ENCODE results near the gene ASAP2.

The ASAP2 gene

DNA sequence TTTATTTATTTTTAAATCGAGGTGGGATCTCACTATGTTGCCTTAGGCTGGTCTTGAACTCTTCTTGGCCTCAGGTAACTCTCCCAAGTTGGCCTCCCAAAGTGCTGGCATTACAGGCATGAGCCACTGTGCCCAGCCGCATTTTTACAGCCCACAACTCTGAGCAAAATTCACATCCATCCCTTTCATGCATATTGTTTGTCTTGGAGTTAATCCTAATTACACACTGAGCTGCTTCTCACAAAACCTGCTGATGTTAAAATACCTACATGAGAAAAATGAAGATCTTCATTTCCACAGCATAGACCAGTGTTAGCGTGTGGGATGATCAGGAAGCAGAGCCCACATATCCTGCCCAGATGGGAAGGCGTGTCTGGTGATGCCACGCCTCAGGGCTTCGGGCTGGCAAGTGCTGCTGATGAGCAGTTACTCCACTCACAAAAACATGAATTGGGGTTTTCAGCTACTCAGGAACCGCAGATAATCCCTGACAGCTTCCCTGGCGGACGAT, 202.1 kb downstream of the ASAP2 start:
- Histone ChIP-seq H3K36me3 (ENCODE audit: control insufficient read depth, insufficient read depth, low read length) (no peaks in the 10 kb centered on the region), H3K23ac (ENCODE audit: low read length) (no peak overlapping the region), H3K27me3 (ENCODE audit: insufficient read depth, low read length, poor library complexity) (no peaks in the 10 kb centered on the region), H2BK120ac (ENCODE audit: low read depth, low read length) (no peak overlapping the region), H3K9ac (ENCODE audit: low read length) (no peak overlapping the region), H3K4me3 (ENCODE audit: low read length) (no peak overlapping the region), H3K4ac (ENCODE audit: low read depth, low read length) (no peak overlapping the region), H3K56ac (ENCODE audit: low read length) (no peak overlapping the region), H3K79me2 (ENCODE audit: control insufficient read depth, insufficient read depth, low read length) (no peaks in the 10 kb centered on the region), H2BK5ac (ENCODE audit: low read length) (no peak overlapping the region), H3K18ac (ENCODE audit: low read length) (no peak overlapping the region), H3K4me1 (ENCODE audit: control insufficient read depth, low read depth, low read length) (no peaks in the 10 kb centered on the region), H3K27ac (ENCODE audit: low read depth, low read length) (no peak overlapping the region), H4K5ac (ENCODE audit: low read length) (no peak overlapping the region), H2AK5ac (ENCODE audit: low read length) (no peak overlapping the region), H4K8ac (ENCODE audit: low read depth, low read length) (no peak overlapping the region), H2BK15ac (replicated peaks; ENCODE audit: low read depth) (no peak overlapping the region), H3K79me1 (ENCODE audit: low read length) (no peaks in the 10 kb centered on the region), H3K4me2 (ENCODE audit: low read length) (no peak overlapping the region)
- WGBS (ENCODE audit: extremely low coverage, insufficient coverage, low lambda C conversion rate): no CpG with 5 or more reads among the region's 9 CpGs
- DNase-seq: no peak

DNA sequence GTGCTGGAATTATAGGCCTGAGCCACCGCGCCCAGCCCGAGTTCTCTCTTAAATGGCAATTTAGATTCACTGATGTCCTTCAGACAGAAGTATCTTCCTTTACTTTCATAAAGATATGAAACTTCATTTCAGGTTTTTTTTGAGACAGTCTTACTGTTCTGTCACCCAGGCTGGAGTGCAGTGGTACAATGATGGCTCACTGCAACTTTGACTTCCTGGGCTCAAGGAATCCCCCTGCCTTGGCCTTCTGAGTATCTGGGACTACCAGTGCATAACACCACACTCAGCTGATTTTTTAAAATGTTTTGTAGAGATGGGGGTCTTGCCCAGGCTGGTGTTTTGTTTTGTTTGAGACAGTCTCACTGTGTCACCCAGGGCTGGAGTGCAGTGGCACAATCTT, 203.5 kb downstream of the ASAP2 start:
- Histone ChIP-seq H3K36me3 (ENCODE audit: control insufficient read depth, insufficient read depth, low read length) (no peaks in the 10 kb centered on the region), H2BK15ac (replicated peaks; ENCODE audit: low read depth) (no peak overlapping the region), H3K27ac (ENCODE audit: low read depth, low read length) (no peak overlapping the region), H2AK5ac (ENCODE audit: low read length) (no peak overlapping the region), H4K5ac (ENCODE audit: low read length) (no peak overlapping the region), H2BK5ac (ENCODE audit: low read length) (no peak overlapping the region), H4K8ac (ENCODE audit: low read depth, low read length) (no peak overlapping the region), H3K23ac (ENCODE audit: low read length) (no peak overlapping the region), H3K79me2 (ENCODE audit: control insufficient read depth, insufficient read depth, low read length) (no peaks in the 10 kb centered on the region), H3K18ac (ENCODE audit: low read length) (no peak overlapping the region), H3K79me1 (ENCODE audit: low read length) (no peaks in the 10 kb centered on the region), H3K4me2 (ENCODE audit: low read length) (no peak overlapping the region), H3K9ac (ENCODE audit: low read length) (no peak overlapping the region), H3K27me3 (ENCODE audit: insufficient read depth, low read length, poor library complexity) (no peaks in the 10 kb centered on the region), H3K4me1 (ENCODE audit: control insufficient read depth, low read depth, low read length) (no peaks in the 10 kb centered on the region), H2BK120ac (ENCODE audit: low read depth, low read length) (no peak overlapping the region), H3K4ac (ENCODE audit: low read depth, low read length) (no peak overlapping the region), H3K56ac (ENCODE audit: low read length) (no peak overlapping the region), H3K4me3 (ENCODE audit: low read length) (no peak overlapping the region)
- DNase-seq: no peak
- no CpG with 5 or more reads among the region's 3 CpGs for WGBS (ENCODE audit: extremely low coverage, insufficient coverage, low lambda C conversion rate)

DNA sequence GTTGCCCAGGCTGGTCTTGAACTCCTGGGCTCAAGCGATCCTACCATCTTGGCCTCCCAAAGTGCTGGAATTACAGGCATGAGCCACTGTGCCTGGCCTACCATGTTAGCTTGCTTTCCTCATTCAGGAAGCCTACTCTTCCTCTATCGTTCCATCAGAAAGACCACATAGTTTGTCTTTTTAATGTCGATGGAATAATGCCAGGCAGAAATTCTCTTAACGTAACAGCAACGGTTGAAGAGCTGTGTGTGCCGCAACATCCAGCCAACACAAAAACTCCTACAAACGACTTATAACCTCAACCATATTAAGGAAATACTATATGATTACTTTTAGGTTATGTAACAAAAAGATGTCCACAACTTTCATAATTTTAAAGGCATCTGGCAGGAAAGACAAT, 206.2 kb downstream of the ASAP2 start:
- Histone ChIP-seq H3K23ac (ENCODE audit: low read length) (no peak overlapping the region), H4K5ac (ENCODE audit: low read length) (no peak overlapping the region), H3K27me3 (ENCODE audit: insufficient read depth, low read length, poor library complexity) (no peaks in the 10 kb centered on the region), H3K9ac (ENCODE audit: low read length) (no peak overlapping the region), H3K4me3 (ENCODE audit: low read length) (no peak overlapping the region), H3K4me2 (ENCODE audit: low read length) (no peak overlapping the region), H4K8ac (ENCODE audit: low read depth, low read length) (no peak overlapping the region), H2BK5ac (ENCODE audit: low read length) (no peak overlapping the region), H3K27ac (ENCODE audit: low read depth, low read length) (no peak overlapping the region), H3K56ac (ENCODE audit: low read length) (no peak overlapping the region), H2AK5ac (ENCODE audit: low read length) (no peak overlapping the region), H2BK120ac (ENCODE audit: low read depth, low read length) (no peak overlapping the region), H3K4me1 (ENCODE audit: control insufficient read depth, low read depth, low read length) (no peaks in the 10 kb centered on the region), H3K18ac (ENCODE audit: low read length) (no peak overlapping the region), H3K4ac (ENCODE audit: low read depth, low read length) (no peak overlapping the region), H3K79me1 (ENCODE audit: low read length) (no peaks in the 10 kb centered on the region), H3K36me3 (ENCODE audit: control insufficient read depth, insufficient read depth, low read length) (no peaks in the 10 kb centered on the region), H3K79me2 (ENCODE audit: control insufficient read depth, insufficient read depth, low read length) (no peaks in the 10 kb centered on the region), H2BK15ac (replicated peaks; ENCODE audit: low read depth) (no peak overlapping the region)
- DNase-seq: no peak
- no CpG with 5 or more reads among the region's 7 CpGs for WGBS (ENCODE audit: extremely low coverage, insufficient coverage, low lambda C conversion rate)

DNA sequence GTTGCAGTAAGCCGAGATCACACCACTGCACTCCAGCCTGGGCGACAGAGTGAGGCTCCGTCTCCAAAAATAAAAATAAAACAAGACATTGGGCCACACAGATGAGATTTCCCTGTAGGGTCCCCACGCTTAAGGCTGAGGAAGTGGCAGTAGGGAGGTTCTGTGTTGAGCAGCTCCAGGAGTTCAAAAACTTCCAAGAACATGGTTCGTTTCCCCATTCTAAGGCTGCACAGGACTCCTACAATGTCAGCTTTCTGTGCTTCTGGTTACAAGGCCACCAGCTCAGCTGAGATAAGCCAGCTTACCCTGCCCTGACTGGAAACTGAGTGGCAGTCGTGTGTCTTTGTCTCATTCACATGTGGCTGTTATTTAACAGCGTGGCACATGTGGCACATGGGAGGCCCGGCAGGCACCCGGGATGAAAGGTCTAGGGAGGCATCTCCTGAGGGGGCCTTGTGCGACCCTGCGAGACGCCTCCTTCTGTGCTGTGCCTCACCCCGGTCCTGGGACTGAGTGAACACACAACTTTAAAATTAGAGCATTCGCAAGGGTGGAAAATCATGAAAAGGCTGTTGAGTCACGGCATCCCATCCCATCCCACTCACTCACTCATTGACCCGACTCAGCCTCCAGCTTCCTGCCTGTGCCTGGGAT, 209.0 kb downstream of the ASAP2 start:
- H3K18ac ChIP-seq (ENCODE audit: low read length): no peak overlapping the region
- H3K4me3 ChIP-seq (ENCODE audit: low read length): no peak overlapping the region
- H4K8ac ChIP-seq (ENCODE audit: low read depth, low read length): no peak overlapping the region
- no peaks in the 10 kb centered on the region for H3K4me1 ChIP-seq (ENCODE audit: control insufficient read depth, low read depth, low read length)
- no peak overlapping the region for H2AK5ac ChIP-seq (ENCODE audit: low read length)
- no peak overlapping the region for H3K23ac ChIP-seq (ENCODE audit: low read length)
- H3K4ac ChIP-seq (ENCODE audit: low read depth, low read length): no peak overlapping the region
- H2BK120ac ChIP-seq (ENCODE audit: low read depth, low read length): no peak overlapping the region
- H3K4me2 ChIP-seq (ENCODE audit: low read length): no peak overlapping the region
- H3K79me2 ChIP-seq (ENCODE audit: control insufficient read depth, insufficient read depth, low read length): no peaks in the 10 kb centered on the region
- DNase-seq: no peak
- WGBS (ENCODE audit: extremely low coverage, insufficient coverage, low lambda C conversion rate): no CpG with 5 or more reads among the region's 16 CpGs
- H2BK15ac ChIP-seq (replicated peaks; ENCODE audit: low read depth): no peak overlapping the region
- H3K56ac ChIP-seq (ENCODE audit: low read length): no peak overlapping the region
- H2BK5ac ChIP-seq (ENCODE audit: low read length): no peak overlapping the region
- H3K27ac ChIP-seq (ENCODE audit: low read depth, low read length): no peak overlapping the region
- H3K79me1 ChIP-seq (ENCODE audit: low read length): peaks cover 2% of the 10 kb centered on the region
- H4K5ac ChIP-seq (ENCODE audit: low read length): no peak overlapping the region
- H3K9ac ChIP-seq (ENCODE audit: low read length): no peak overlapping the region
- no peaks in the 10 kb centered on the region for H3K36me3 ChIP-seq (ENCODE audit: control insufficient read depth, insufficient read depth, low read length)
- no peaks in the 10 kb centered on the region for H3K27me3 ChIP-seq (ENCODE audit: insufficient read depth, low read length, poor library complexity)

DNA sequence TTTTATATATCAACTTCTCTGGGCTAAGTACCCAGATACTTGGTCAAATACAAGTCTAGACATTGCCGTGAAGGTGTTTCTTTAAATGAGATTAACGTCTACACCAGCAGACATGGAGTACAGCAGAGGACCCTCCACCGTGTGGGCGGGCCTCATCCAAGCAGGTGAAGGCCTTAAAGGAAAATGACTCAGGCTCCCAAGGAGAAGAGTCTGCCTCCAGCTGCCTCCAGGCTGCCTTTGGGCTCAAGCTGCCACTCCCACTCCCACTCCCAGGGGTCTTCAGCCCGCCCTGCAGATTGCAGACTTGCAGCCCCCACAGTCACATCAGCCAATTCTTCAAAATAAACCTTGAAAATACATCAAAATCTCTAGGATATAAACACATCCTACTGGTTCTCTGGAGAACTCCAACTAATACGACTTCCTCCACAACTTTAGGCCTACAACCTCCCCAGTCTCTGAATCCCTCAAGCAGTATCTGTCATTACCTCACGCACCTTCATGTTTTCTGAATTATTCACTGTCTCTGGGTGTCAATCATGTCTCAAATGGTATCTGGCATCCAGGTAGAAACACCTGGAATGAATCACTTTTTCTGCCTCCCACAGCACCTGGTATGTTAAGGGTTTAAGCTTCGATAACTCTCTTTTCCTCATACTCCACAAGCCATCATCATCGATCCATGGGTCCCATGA, 209.8 kb downstream of the ASAP2 start:
- Histone ChIP-seq H3K4me2 (ENCODE audit: low read length) (no peak overlapping the region), H4K5ac (ENCODE audit: low read length) (no peak overlapping the region), H3K27me3 (ENCODE audit: insufficient read depth, low read length, poor library complexity) (no peaks in the 10 kb centered on the region), H3K4me1 (ENCODE audit: control insufficient read depth, low read depth, low read length) (no peaks in the 10 kb centered on the region), H3K18ac (ENCODE audit: low read length) (no peak overlapping the region), H3K36me3 (ENCODE audit: control insufficient read depth, insufficient read depth, low read length) (no peaks in the 10 kb centered on the region), H4K8ac (ENCODE audit: low read depth, low read length) (no peak overlapping the region), H3K23ac (ENCODE audit: low read length) (no peak overlapping the region), H3K79me2 (ENCODE audit: control insufficient read depth, insufficient read depth, low read length) (no peaks in the 10 kb centered on the region), H2BK120ac (ENCODE audit: low read depth, low read length) (no peak overlapping the region), H2AK5ac (ENCODE audit: low read length) (no peak overlapping the region), H2BK15ac (replicated peaks; ENCODE audit: low read depth) (no peak overlapping the region), H3K79me1 (ENCODE audit: low read length) (peaks cover 2% of the 10 kb centered on the region), H2BK5ac (ENCODE audit: low read length) (no peak overlapping the region), H3K4me3 (ENCODE audit: low read length) (no peak overlapping the region), H3K27ac (ENCODE audit: low read depth, low read length) (no peak overlapping the region), H3K9ac (ENCODE audit: low read length) (no peak overlapping the region), H3K4ac (ENCODE audit: low read depth, low read length) (no peak overlapping the region), H3K56ac (ENCODE audit: low read length) (no peak overlapping the region)
- DNase-seq: no peak
- WGBS (ENCODE audit: extremely low coverage, insufficient coverage, low lambda C conversion rate): no CpG with 5 or more reads among the region's 9 CpGs

All from mesendoderm (in vitro differentiated cells).